ENCODE measurements around the gene HTRA2. TPM values are rescaled to one million over a fixed set of nuclear protein-coding genes. Genes with fewer than 3 reads are reported as not detected.

The HTRA2 gene
- total RNA-seq, 1 experiment from 2014 or later = 46.3 TPM

- peak within 1 kb of the TSS; percentile 95 for H3K27ac ChIP-seq
- H3K36me3 ChIP-seq = no peaks in the 10 kb centered on the region
- H3K4me3 ChIP-seq = peak within 1 kb of the TSS; percentile 89
- no peaks in the 10 kb centered on the region for H3K9me3 ChIP-seq (replicated peaks)
- peak; percentile 99 for DNase-seq
- H3K4me1 ChIP-seq = peaks cover 8% of the 10 kb centered on the region; the same call in 1 of the 2 replicates
- H3K27me3 ChIP-seq = no peaks in the 10 kb centered on the region
Observed at GRCh38 chr2:74507145-74507925, 22.4 kb upstream of the HTRA2 start, which contains the start of gene PCGF1. TSS of gene PCGF1 (minus strand) at chr2:74507695. CDS start at chr2:74507668, 27 bp downstream.

GRCh38 chr2:74507926-74508520 lies 21.7 kb upstream of the HTRA2 start:
- peak; percentile 55 to 58 for DNase-seq
- no peaks in the 10 kb centered on the region for H3K36me3 ChIP-seq
- H3K27ac ChIP-seq = peak overlapping the region; percentile 95
- H3K4me3 ChIP-seq = peak overlapping the region; percentile 89
- H3K9me3 ChIP-seq (replicated peaks) = no peaks in the 10 kb centered on the region
- no peaks in the 10 kb centered on the region for H3K27me3 ChIP-seq
- H3K4me1 ChIP-seq = peaks cover 8% of the 10 kb centered on the region; the same call in 1 of the 2 replicates

- Histone ChIP-seq H3K9me3 (replicated peaks) (no peaks in the 10 kb centered on the region), H3K4me1 (peaks cover 8% of the 10 kb centered on the region; the same call in 1 of the 2 replicates), H3K4me3 (no peak overlapping the region), H3K27me3 (no peaks in the 10 kb centered on the region), H3K27ac (no peak overlapping the region), H3K36me3 (no peaks in the 10 kb centered on the region)
- DNase-seq = no peak
Observed at GRCh38 chr2:74510272-74510671, 19.5 kb upstream of the HTRA2 start.

- no peaks in the 10 kb centered on the region for H3K36me3 ChIP-seq
- no peak overlapping the region for H3K4me3 ChIP-seq
- no peaks in the 10 kb centered on the region for H3K9me3 ChIP-seq (replicated peaks)
- no peak overlapping the region for H3K27ac ChIP-seq
- peak in 1 of 2 experiments; percentile 38 for DNase-seq
- no peaks in the 10 kb centered on the region for H3K27me3 ChIP-seq
- peaks cover 8% of the 10 kb centered on the region; the same call in 1 of the 2 replicates for H3K4me1 ChIP-seq
Observed at GRCh38 chr2:74511104-74511989, 18.4 kb upstream of the HTRA2 start.

GRCh38 chr2:74512744-74513604 lies 16.8 kb upstream of the HTRA2 start:
- H3K27ac ChIP-seq = no peak overlapping the region
- DNase-seq = no peak
- no peaks in the 10 kb centered on the region for H3K9me3 ChIP-seq (replicated peaks)
- H3K27me3 ChIP-seq = no peaks in the 10 kb centered on the region
- H3K36me3 ChIP-seq = no peaks in the 10 kb centered on the region
- no peak overlapping the region for H3K4me3 ChIP-seq
- H3K4me1 ChIP-seq = peaks cover 8% of the 10 kb centered on the region; the same call in 1 of the 2 replicates

- no peak overlapping the region for H3K27ac ChIP-seq
- H3K27me3 ChIP-seq = no peaks in the 10 kb centered on the region
- peaks cover under 1% of the 10 kb centered on the region; the same call in 1 of the 2 replicates for H3K4me1 ChIP-seq
- no peaks in the 10 kb centered on the region for H3K9me3 ChIP-seq (replicated peaks)
- no peak overlapping the region for H3K4me3 ChIP-seq
- H3K36me3 ChIP-seq = no peaks in the 10 kb centered on the region
- DNase-seq = no peak
Observed at GRCh38 chr2:74513605-74514367, 15.9 kb upstream of the HTRA2 start.

- H3K4me3 ChIP-seq = no peak within 1 kb of the TSS
- H3K9me3 ChIP-seq (replicated peaks) = no peaks in the 10 kb centered on the region
- no peaks in the 10 kb centered on the region for H3K27me3 ChIP-seq
- H3K27ac ChIP-seq = no peak within 1 kb of the TSS
- H3K4me1 ChIP-seq = no peaks in the 10 kb centered on the region
- H3K36me3 ChIP-seq = no peaks in the 10 kb centered on the region
- DNase-seq = no peak
Observed at GRCh38 chr2:74514368-74515270, 15.1 kb upstream of the HTRA2 start, which contains the start of gene TLX2. TSS of gene TLX2 (plus strand) at chr2:74514450. CDS start at chr2:74514807, 357 bp downstream.

- H3K4me3 ChIP-seq = no peak overlapping the region
- no peak overlapping the region for H3K27ac ChIP-seq
- H3K36me3 ChIP-seq = no peaks in the 10 kb centered on the region
- no peak for DNase-seq
- H3K9me3 ChIP-seq (replicated peaks) = no peaks in the 10 kb centered on the region
- H3K4me1 ChIP-seq = no peaks in the 10 kb centered on the region
- H3K27me3 ChIP-seq = no peaks in the 10 kb centered on the region
Observed at GRCh38 chr2:74515271-74515980, 14.3 kb upstream of the HTRA2 start.

GRCh38 chr2:74515981-74516633 lies 13.6 kb upstream of the HTRA2 start:
- H3K27ac ChIP-seq = no peak overlapping the region
- no peaks in the 10 kb centered on the region for H3K27me3 ChIP-seq
- no peaks in the 10 kb centered on the region for H3K4me1 ChIP-seq
- DNase-seq = no peak
- no peaks in the 10 kb centered on the region for H3K36me3 ChIP-seq
- H3K4me3 ChIP-seq = no peak overlapping the region
- H3K9me3 ChIP-seq (replicated peaks) = no peaks in the 10 kb centered on the region

- Histone ChIP-seq H3K4me3 (no peak overlapping the region), H3K9me3 (replicated peaks) (no peaks in the 10 kb centered on the region), H3K4me1 (no peaks in the 10 kb centered on the region), H3K27me3 (no peaks in the 10 kb centered on the region), H3K27ac (no peak overlapping the region), H3K36me3 (no peaks in the 10 kb centered on the region)
- DNase-seq = no peak
Observed at GRCh38 chr2:74516650-74517049, 13.1 kb upstream of the HTRA2 start.

- H3K4me1 ChIP-seq = no peaks in the 10 kb centered on the region
- DNase-seq = no peak
- H3K4me3 ChIP-seq = no peak overlapping the region
- no peaks in the 10 kb centered on the region for H3K27me3 ChIP-seq
- H3K36me3 ChIP-seq = peaks cover 19% of the 10 kb centered on the region
- H3K27ac ChIP-seq = no peak overlapping the region
- H3K9me3 ChIP-seq (replicated peaks) = no peaks in the 10 kb centered on the region
Observed at GRCh38 chr2:74522516-74522915, 7.2 kb upstream of the HTRA2 start.

GRCh38 chr2:74524005-74524404 lies 5.7 kb upstream of the HTRA2 start:
- no peaks in the 10 kb centered on the region for H3K9me3 ChIP-seq (replicated peaks)
- H3K27me3 ChIP-seq = no peaks in the 10 kb centered on the region
- H3K4me1 ChIP-seq = peaks cover 7% of the 10 kb centered on the region
- H3K27ac ChIP-seq = no peak overlapping the region
- no peak overlapping the region for H3K4me3 ChIP-seq
- peaks cover 30% of the 10 kb centered on the region for H3K36me3 ChIP-seq
- no peak for DNase-seq
